T47D (cell line): ENCODE data around the gene RPL10.

ENCODE experiments used
- DNase-seq, 2 experiments: peaks; one replicate each; pipeline versions ENCODE4 v3.0.0 to v3.0.0-alpha.2; 2011 to 2012; ENCODE audit warnings: low read depth in 1 of 2, low spot score in 1 of 2
- JUND ChIP-seq: IDR thresholded peaks from 2 replicates; pipeline ENCODE4 v1.6.1; 2012; ENCODE audit warnings: low read depth
- in situ Hi-C: cut with HindIII; loops from 2 replicates; pipeline ENCODE4 v1.10.0; 2016; ENCODE audit warnings: low sequenced_read_pairs, low pct_unique_long_range_greater_than_20kb

RPL10 gene

GRCh38 chrX:154419189-154419588, 21.0 kb downstream of the RPL10 start:
- TF ChIP-seq JUND, result no peak
- DNase-seq, result no peak
- in situ Hi-C loops, result no loop called here

DNA sequence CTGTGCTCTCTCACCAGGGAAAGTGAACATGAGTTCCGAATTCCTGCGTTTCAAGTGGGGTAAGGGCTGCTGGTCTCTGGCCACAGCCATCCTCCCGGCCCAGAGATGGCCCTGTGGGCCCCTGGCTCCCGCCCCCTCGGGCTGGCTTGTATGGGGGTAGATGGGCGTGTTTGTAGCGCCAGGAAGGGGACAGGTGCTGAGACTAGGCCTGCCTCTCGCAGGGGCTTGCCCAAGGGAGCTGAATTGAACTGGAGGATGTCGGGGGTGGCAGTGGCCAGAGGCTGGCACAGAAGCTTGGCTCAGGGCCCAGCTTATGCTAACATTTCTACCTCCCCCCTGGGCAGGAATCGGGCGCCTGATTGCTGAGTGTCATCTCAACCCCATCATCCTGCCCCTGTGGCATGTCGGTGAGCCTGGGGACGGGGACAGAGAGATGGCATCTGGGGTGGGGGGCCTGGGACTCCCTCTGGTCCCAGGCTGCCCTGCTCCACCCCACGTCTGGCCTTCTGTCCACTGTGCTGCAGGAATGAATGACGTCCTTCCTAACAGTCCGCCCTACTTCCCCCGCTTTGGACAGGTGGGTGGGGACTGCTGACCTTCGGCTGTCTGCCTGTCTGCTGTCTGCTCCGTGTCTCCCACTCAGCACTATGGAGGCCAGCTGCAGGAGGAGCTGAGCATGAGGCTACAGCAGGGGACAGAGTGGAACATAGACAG, 21.7 kb downstream of the RPL10 start:
- in situ Hi-C loops, result no loop called here
- DNase-seq, result no peak
- TF ChIP-seq JUND, result no peak

GRCh38 chrX:154420402-154420756, 22.2 kb downstream of the RPL10 start:
- no peak for DNase-seq

DNA sequence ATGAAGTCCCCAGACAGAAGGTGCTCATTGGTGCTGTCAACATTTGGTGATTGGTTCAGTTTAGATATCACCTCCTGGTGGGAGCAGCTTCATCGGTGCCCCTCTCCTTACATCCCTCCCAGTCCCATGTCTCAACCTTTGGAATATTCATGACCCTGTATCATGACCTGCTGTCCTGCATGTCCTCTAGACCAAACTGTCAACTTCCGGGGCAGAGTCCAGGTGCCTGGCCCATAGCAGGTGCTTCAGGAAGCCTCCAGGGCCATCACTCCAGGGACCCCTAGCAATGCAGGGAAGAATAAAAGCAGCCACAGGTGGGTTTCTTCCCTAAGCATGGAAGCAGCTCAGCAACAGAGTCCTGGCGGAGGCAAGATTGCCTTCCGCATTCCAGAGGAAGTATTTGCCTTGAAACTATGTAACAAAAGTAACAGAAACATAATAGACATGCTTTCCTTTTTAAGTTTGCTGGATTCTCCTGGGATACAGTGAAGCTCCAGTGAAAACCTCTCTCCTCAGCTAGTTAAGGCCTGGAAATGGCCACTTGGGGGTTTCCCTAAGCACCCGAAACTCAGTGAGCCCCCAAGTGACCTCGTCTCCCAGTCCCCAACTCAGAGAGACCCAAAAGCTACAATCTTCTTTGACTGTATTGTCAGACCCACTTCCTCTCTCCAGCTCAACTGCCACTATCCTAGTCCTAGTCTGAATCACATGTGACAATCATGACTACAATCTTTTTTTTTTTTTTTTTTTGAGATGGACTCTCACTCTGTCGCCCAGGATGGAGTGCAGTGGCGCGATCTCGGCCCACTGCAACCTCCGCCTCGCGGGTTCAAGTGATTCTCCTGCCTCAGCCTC, 29.0 kb downstream of the RPL10 start:
- in situ Hi-C loops, result no loop called here
- TF ChIP-seq JUND, result no peak

More at GRCh38 chrX:154420402-154420756, 22.2 kb downstream of the RPL10 start:
- in situ Hi-C loops, result no loop called here
- TF ChIP-seq JUND, result no peak

DNA sequence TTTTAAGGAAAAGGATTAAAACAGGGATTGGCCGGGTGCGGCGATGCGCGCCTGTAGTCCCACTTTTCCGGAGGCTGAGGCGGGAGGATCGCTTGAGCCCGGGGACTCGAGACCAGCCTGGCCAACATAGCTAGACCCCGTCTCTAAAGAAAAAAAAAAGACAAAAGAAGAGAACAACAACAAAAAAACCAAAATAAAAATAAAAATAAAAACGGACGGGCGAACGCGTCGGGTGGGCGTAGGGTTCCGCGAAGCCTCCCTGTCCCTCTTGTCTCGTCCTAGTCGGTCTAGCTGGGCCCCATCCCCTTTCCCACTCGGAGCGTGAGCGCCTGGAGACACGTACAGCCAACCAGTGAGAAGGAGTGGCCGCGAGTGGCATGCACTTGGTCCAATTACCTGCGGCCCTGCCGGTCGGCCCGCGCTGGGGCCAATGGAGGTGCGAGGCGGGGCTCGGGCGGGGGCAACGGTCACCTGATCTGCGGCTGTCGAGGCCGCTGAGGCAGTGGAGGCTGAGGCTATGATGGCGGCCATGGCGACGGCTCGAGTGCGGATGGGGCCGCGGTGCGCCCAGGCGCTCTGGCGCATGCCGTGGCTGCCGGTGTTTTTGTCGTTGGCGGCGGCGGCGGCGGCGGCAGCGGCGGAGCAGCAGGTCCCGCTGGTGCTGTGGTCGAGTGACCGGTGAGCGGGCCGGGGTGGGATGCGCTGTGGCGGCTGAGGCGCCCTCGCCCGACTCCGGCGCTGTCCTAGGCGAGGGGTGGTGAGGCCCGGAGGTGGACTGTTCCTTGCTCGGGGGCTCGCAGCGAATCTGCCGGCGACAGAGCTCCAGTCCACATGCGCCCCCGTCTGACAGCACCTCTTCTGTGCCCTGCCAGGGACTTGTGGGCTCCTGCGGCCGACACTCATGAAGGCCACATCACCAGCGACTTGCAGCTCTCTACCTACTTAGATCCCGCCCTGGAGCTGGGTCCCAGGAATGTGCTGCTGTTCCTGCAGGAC, 30.3 kb downstream of the RPL10 start, which contains the start of gene ATP6AP1:
TSS of gene ATP6AP1 (plus strand) at position 502 of the 996 bp plus-strand sequence. CDS start at position 518, 16 bp downstream.
- in situ Hi-C loops, result no loop called here
- no peak for TF ChIP-seq JUND
- DNase-seq, result peak; percentile 68 to 92

More for the DNA sequence above, 29.0 kb downstream of the RPL10 start:
- no peak for DNase-seq

DNA sequence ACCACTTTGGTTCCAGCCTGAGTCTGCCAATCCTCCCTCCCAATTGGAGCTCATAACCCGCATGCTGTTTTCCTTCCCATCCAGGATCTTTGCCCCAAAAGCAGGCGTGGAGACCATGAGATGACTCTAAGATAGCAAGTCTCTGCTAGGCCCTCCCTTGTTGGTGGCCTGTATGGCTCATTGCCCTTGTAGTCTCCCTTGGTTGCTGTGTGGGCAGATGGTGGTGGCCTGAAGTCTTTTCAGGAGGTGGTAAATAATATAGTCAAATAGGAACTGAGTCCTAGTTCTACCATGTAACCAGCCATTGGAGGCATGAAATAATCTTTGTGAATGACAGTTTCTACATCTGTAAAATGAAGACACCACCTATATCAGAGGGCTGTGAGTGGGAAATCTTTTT, 31.5 kb downstream of the RPL10 start:
- in situ Hi-C loops, result no loop called here
- no peak for TF ChIP-seq JUND
- no peak for DNase-seq

DNA sequence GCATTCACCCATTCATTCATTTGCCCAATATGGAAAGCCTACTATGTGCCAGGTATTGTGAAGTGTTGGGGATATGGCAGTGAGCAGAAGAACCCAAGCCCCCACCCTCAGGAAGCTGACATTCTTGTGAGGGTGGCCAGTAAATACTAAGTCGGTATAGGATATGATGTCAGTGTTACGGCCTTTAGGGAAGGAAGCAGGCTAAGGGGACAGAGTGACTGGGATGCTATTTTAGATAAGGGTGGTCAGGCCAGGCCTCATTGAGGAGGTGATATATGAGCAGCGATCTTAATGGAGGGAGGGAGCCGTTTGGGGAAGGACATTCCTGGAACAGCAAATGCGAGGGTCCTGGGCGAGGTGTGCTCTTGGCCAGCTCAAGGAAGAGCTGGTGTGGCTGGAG, 32.3 kb downstream of the RPL10 start:
- no peak for TF ChIP-seq JUND
- no peak for DNase-seq
- in situ Hi-C loops, result no loop called here

DNA sequence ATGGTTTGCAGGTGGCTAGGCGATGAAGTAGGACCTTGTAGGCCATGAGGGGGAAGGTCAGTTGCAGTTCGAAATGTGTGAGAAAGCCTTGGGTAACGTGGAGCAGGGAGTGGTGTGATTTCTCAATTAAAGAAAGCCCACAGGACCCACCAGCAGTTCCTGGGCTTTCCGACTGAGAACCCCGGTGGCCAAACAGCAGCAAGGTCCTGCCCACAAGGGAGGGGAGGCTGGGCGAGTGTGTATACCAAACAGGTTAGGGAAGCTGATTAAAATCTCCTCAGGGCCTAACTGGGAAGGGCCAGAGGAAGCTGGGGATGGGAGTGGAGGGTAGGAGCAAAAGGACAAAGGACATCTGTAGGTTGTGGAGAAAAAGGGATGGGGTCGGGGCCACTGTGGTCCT, 32.7 kb downstream of the RPL10 start:
- in situ Hi-C loops, result no loop called here
- DNase-seq, result peak; percentile 51 to 73
- no peak for TF ChIP-seq JUND

GRCh38 chrX:154431341-154431740, 33.2 kb downstream of the RPL10 start:
- DNase-seq, result no peak
- in situ Hi-C loops, result no loop called here
- no peak for TF ChIP-seq JUND

GRCh38 chrX:154432210-154432609, 34.0 kb downstream of the RPL10 start:
- DNase-seq, result no peak
- in situ Hi-C loops, result no loop called here
- TF ChIP-seq JUND, result no peak

- in situ Hi-C loops, result no loop called here
- no peak for TF ChIP-seq JUND
- no peak for DNase-seq
These were observed 35.4 kb downstream of the RPL10 start for GRCh38 chrX:154433605-154434004.

DNA sequence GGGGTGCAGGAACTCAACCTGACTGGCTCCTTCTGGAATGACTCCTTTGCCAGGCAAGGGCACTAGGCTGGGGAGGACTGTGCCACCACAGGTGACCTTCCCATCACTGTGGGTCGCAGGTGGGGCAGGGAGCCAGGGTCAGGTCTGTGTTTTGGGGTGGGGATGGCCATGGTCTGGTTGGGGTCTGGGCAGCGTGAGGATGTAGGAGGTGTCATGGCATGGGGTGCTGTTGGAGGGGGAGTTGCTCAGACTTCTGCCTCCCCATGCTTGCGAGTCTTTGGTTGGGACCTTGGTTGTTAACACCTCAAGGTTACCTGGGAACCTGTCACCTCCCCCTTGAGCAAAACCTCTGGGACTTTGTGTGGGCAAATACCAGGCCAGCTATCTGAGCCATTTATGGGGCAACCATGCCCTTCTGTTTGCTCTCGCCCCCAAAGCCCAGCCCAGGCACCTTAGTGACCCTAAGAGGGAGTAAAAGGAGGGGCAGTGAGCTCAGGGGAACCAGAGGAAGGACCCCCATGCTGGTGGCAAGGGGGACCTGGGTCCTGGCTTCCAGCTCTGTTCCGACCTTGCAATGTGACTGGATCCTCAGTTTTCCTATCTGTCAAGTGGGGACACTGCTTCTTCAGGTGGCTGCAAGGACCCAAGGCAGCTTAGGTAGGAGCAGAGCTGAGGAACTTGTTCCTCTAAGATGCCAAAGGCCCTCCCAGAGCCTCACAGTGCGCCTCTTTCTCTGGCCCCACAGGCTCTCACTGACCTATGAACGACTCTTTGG, 36.4 kb downstream of the RPL10 start:
- TF ChIP-seq JUND, result no peak
- in situ Hi-C loops, result no loop called here
- no peak for DNase-seq
